HEK293T (cell line): ENCODE results near the gene EIPR1.

Experiments used
- BHLHE40 ChIP-seq: fragments of 450-650 bp; IDR thresholded peaks from 2 replicates; pipeline ENCODE4 v1.6.1; 2016; ENCODE audit warnings: mild to moderate bottlenecking, moderate library complexity, borderline replicate concordance
- ELF4 ChIP-seq: fragments of 450-650 bp; IDR thresholded peaks from 2 replicates; pipeline ENCODE4 v1.6.1; 2017; ENCODE audit warnings: antibody characterized with exemption
- FOXA1 ChIP-seq: fragments of 450-650 bp; IDR thresholded peaks from 2 replicates; pipeline ENCODE4 v1.6.1; 2016; ENCODE audit warnings: mild to moderate bottlenecking
- FOXM1 ChIP-seq: fragments of 450-650 bp; IDR thresholded peaks from 2 replicates; pipeline ENCODE4 v1.6.1; 2017; ENCODE audit warnings: mild to moderate bottlenecking, borderline replicate concordance
- HDGF ChIP-seq: fragments of 450-650 bp; IDR thresholded peaks from 2 replicates; pipeline ENCODE4 v1.6.1; 2017; ENCODE audit warnings: antibody characterized with exemption, borderline replicate concordance
- L3MBTL2 ChIP-seq: fragments of 450-650 bp; conservative IDR thresholded peaks from 2 replicates; pipeline ENCODE4 v1.6.1; 2016; ENCODE audit warnings: mild to moderate bottlenecking
- PKNOX1 ChIP-seq: fragments of 450-650 bp; IDR thresholded peaks from 2 replicates; pipeline ENCODE4 v1.6.1; 2016
- SP1 ChIP-seq: fragments of 450-650 bp; IDR thresholded peaks from 2 replicates; pipeline ENCODE4 v1.6.1; 2017
- SUZ12 ChIP-seq: fragments of 450-650 bp; IDR thresholded peaks from 2 replicates; pipeline ENCODE4 v1.6.1; 2016; ENCODE audit warnings: mild to moderate bottlenecking
- TARDBP ChIP-seq: fragments of 450-650 bp; IDR thresholded peaks from 2 replicates; pipeline ENCODE4 v1.6.1; 2016

- no peak for TF ChIP-seq SUZ12
- no peak for TF ChIP-seq FOXM1
- TF ChIP-seq ELF4, result no peak
- TF ChIP-seq SP1, result no peak
- TF ChIP-seq BHLHE40, result no peak
- no peak for TF ChIP-seq FOXA1
- TF ChIP-seq PKNOX1, result no peak
- TF ChIP-seq HDGF, result no peak
- no peak for TF ChIP-seq TARDBP
- no peak for TF ChIP-seq L3MBTL2
These were observed 174.1 kb downstream of the EIPR1 start for GRCh38 chr2:3203497-3204019.
